ENCODE results near the gene SPTBN5.

DNA sequence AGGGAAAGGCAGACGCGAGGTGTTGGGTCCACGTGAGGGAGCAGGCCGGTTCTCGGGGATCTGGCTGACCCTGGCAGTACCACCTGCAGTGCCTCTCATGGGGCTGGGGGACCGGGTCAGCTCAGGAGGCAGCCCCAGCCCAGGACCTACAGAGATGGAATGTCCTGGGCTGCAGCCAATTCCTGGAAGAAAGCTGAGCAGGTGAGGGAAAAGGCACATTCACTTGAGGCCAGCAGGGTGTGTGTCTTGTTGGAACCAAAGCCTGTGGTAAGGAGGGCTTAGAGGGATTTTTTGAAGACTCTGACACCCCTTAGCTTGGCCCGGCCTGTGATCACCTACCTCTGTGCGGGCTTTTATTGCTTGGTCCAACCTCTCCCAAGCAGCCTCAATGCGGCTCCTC, 39.4 kb downstream of the SPTBN5 start:
- TF ChIP-seq, protein P1, sequence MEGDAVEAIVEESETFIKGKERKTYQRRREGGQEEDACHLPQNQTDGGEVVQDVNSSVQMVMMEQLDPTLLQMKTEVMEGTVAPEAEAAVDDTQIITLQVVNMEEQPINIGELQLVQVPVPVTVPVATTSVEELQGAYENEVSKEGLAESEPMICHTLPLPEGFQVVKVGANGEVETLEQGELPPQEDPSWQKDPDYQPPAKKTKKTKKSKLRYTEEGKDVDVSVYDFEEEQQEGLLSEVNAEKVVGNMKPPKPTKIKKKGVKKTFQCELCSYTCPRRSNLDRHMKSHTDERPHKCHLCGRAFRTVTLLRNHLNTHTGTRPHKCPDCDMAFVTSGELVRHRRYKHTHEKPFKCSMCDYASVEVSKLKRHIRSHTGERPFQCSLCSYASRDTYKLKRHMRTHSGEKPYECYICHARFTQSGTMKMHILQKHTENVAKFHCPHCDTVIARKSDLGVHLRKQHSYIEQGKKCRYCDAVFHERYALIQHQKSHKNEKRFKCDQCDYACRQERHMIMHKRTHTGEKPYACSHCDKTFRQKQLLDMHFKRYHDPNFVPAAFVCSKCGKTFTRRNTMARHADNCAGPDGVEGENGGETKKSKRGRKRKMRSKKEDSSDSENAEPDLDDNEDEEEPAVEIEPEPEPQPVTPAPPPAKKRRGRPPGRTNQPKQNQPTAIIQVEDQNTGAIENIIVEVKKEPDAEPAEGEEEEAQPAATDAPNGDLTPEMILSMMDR (IDR thresholded peaks at IDR 0.05; ENCODE audit: low read length), result no peak
- TF ChIP-seq EZH2 (optimal IDR thresholded peaks at IDR 0.05; ENCODE audit: low read depth, low read length), result no peak

Measured in MM.1S (cell line).